Activated naive CD8-positive, alpha-beta T cell (primary cell): ENCODE measurements around the gene AXIN2.

Experiments
- H3K27ac Mint-ChIP-seq: one replicate; pipeline ENCODE4 v1.8.0; 2021; ENCODE audit warnings: mixed read lengths
- H3K27me3 Mint-ChIP-seq: one replicate; pipeline ENCODE4 v1.8.0; 2021; ENCODE audit warnings: mixed read lengths
- H3K36me3 Mint-ChIP-seq: one replicate; pipeline ENCODE4 v1.8.0; 2021; ENCODE audit warnings: mixed read lengths
- H3K4me1 Mint-ChIP-seq: one replicate; pipeline ENCODE4 v1.8.0; 2021; ENCODE audit warnings: low read depth, mixed read lengths
- H3K4me3 Mint-ChIP-seq: one replicate; pipeline ENCODE4 v1.8.0; 2021; ENCODE audit warnings: mild to moderate bottlenecking, mixed read lengths
- H3K9me3 Mint-ChIP-seq: one replicate; pipeline ENCODE4 v1.8.0; 2021; ENCODE audit warnings: low read depth, mixed read lengths

AXIN2 gene

GRCh38 chr17:65537845-65538674, 23.4 kb downstream of the AXIN2 start:
- no peak overlapping the region for H3K27ac Mint-ChIP-seq
- H3K4me1 Mint-ChIP-seq = peaks cover 34% of the 10 kb centered on the region
- H3K36me3 Mint-ChIP-seq = peaks cover 23% of the 10 kb centered on the region
- peak overlapping the region; percentile 20 for H3K4me3 Mint-ChIP-seq
- H3K9me3 Mint-ChIP-seq = no peaks in the 10 kb centered on the region
- H3K27me3 Mint-ChIP-seq = no peaks in the 10 kb centered on the region

DNA sequence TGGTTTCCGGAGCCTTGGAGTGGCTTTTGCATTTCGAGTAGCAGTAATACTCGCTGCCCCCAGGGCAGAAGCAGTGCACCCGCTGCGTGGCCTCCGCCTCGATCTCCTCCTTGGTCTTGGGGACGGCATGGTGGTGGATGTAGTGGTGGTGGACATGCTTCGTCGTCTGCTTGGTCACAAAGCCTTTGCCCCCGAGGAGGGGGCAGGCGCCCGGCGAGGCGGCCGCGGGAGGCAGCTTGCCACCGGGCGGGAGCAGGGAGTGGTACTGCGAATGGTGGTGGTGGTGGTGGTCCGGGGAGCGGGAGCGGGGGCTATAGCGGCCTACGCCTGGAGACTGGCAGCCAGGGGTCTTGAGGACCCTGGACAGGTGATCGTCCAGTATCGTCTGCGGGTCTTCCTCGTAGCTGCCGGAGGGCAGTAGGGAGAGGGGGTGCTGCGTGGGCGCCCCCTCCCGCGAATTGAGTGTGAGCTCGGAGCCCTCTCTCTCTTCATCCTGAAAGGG, 24.1 kb downstream of the AXIN2 start:
- H3K9me3 Mint-ChIP-seq = no peaks in the 10 kb centered on the region
- H3K27me3 Mint-ChIP-seq = no peaks in the 10 kb centered on the region
- H3K36me3 Mint-ChIP-seq = peaks cover 20% of the 10 kb centered on the region
- no peak overlapping the region for H3K4me3 Mint-ChIP-seq
- H3K27ac Mint-ChIP-seq = no peak overlapping the region
- H3K4me1 Mint-ChIP-seq = peaks cover 33% of the 10 kb centered on the region

DNA sequence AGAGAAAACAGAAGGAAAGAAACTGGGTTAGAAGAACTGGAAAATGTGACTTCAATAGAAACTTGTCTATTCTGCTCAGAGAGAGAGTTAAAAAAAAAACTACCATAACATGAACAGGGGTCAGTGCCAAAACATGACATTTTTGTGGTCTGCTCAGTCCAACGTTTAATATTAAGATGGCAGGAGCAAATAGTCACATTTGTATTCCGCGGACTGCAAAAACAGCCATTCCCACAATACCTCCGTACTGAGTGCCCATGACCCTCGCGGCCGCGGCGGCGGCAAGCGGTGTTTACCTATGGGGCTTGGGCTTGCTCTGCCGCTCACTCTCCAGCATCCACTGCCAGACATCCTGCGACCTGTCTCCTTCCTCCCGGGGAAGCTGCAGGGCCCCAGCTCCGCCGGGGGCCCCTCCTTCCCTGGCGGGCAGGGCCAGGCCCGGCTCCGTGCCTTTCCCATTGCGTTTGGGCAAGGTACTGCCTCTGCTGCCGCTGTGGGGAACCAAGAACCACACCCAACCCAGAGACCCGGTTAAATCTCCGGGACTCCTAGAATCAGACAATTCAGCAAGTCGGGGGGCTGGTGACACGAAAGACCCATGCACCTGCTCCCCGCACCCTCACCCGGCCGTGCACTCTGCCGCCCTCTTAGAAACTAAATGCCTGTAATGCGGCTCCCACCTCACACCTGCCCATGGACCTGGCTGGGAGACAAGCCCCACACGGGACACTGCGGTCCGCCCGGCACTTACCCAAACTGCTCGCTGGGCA, 24.7 kb downstream of the AXIN2 start:
- H3K9me3 Mint-ChIP-seq = no peaks in the 10 kb centered on the region
- no peaks in the 10 kb centered on the region for H3K27me3 Mint-ChIP-seq
- H3K4me1 Mint-ChIP-seq = peaks cover 39% of the 10 kb centered on the region
- H3K27ac Mint-ChIP-seq = no peak overlapping the region
- H3K36me3 Mint-ChIP-seq = peaks cover 20% of the 10 kb centered on the region
- no peak overlapping the region for H3K4me3 Mint-ChIP-seq

GRCh38 chr17:65535777-65536572, 25.5 kb downstream of the AXIN2 start:
- Mint-ChIP-seq H3K27me3 (no peaks in the 10 kb centered on the region), H3K27ac (no peak overlapping the region), H3K36me3 (peaks cover 14% of the 10 kb centered on the region), H3K4me3 (no peak overlapping the region), H3K9me3 (no peaks in the 10 kb centered on the region), H3K4me1 (peaks cover 39% of the 10 kb centered on the region)

GRCh38 chr17:65533852-65534457, 27.5 kb downstream of the AXIN2 start:
- Mint-ChIP-seq H3K9me3 (no peaks in the 10 kb centered on the region), H3K27ac (peak overlapping the region; percentile 23), H3K27me3 (no peaks in the 10 kb centered on the region), H3K4me3 (no peak overlapping the region), H3K36me3 (peaks cover 17% of the 10 kb centered on the region), H3K4me1 (peaks cover 24% of the 10 kb centered on the region)

- Mint-ChIP-seq H3K27ac (no peak overlapping the region), H3K9me3 (no peaks in the 10 kb centered on the region)
Measured at GRCh38 chr17:65533056-65533745, 28.2 kb downstream of the AXIN2 start.

DNA sequence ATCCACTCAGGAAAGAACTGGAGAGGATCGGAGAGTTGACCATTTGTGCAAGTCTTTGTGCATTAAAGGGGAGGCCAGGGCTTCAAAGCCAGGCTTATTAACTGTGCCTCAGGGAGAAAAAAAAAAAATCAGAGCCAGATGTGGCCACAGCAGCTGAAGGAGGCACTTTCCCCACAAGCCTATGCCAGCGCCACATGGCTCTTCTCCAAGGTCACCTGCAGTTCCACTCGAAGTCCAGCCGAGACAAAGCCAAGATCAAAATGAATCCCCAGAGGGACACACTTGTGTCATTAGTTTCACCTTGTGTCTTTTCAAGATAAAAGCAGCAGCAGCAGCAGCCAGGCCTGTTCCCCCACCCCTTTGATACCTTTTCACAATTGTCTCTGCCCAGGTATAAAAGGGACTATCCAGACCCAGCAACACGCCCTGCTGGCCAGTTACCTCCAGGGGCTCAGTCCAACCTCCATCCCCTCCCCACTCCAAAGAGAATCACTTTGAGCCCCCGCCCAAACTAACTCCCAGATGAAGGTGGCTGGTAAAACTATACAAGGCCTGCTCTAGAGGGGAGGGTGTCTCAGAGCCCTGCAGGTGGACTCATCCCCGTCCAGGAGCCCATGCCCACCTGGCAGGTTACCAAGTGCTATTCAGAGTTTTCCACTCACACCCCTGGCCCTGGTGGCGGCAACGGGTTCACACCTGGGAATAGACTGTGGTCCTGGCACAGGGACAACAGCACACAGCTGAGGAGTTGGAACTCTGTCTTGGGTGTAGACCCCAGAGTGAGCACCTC, 29.2 kb downstream of the AXIN2 start:
- Mint-ChIP-seq H3K9me3 (no peaks in the 10 kb centered on the region), H3K27me3 (no peaks in the 10 kb centered on the region), H3K27ac (peak overlapping the region; percentile 61), H3K4me1 (peaks cover 13% of the 10 kb centered on the region), H3K36me3 (peaks cover 20% of the 10 kb centered on the region), H3K4me3 (no peak overlapping the region)

More at GRCh38 chr17:65533056-65533745, 28.2 kb downstream of the AXIN2 start:
- Mint-ChIP-seq H3K4me3 (no peak overlapping the region), H3K4me1 (peaks cover 18% of the 10 kb centered on the region), H3K27me3 (no peaks in the 10 kb centered on the region), H3K36me3 (peaks cover 20% of the 10 kb centered on the region)

DNA sequence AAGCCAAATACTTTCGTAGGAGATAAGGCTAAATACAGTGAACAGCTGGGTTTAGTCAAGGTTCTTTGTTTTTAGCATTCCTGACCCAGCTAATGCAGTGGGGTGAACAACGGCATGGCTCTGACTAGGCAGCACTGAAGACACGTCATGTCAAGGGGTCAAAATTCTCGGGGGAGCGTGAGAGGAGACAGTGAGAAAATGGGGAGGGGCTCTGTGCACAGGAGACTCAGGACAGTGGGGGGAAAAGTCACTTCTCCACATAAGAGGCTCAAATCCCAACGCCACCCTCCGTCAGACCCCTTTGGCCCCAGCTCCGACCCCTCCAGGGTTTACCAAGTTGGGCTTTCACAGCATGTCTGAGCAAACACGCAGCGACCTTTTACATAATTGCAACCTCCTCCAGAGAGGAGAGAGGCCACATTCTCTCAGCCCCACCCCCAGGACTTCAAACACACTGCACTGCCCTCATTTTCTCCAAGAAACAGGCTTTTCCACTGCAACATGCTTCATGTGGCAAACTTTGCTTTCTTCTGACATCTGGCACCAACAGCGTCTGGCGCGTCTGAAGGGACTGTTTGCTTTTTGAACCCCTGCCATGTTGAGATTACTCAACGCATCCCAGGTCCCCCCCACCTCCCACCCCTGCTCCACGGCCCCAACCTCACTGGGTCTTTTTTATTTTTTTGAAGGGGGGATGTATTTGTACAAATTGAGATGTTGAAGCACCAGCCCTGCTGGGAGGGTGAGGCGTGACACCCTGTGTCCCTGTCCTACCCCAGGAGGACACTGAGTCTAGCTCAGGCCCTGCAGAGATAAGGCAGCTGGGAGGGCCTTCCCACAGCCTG, 30.0 kb downstream of the AXIN2 start:
- Mint-ChIP-seq H3K36me3 (peaks cover 20% of the 10 kb centered on the region), H3K9me3 (no peaks in the 10 kb centered on the region), H3K4me1 (peaks cover 13% of the 10 kb centered on the region), H3K27me3 (no peaks in the 10 kb centered on the region), H3K4me3 (no peak overlapping the region), H3K27ac (peak overlapping the region; percentile 61)

GRCh38 chr17:65530523-65531255, 30.8 kb downstream of the AXIN2 start:
- peaks cover 18% of the 10 kb centered on the region for H3K36me3 Mint-ChIP-seq
- no peaks in the 10 kb centered on the region for H3K9me3 Mint-ChIP-seq
- peak overlapping the region; percentile 54 for H3K27ac Mint-ChIP-seq
- peaks cover 13% of the 10 kb centered on the region for H3K4me1 Mint-ChIP-seq
- no peaks in the 10 kb centered on the region for H3K27me3 Mint-ChIP-seq
- H3K4me3 Mint-ChIP-seq = no peak overlapping the region

DNA sequence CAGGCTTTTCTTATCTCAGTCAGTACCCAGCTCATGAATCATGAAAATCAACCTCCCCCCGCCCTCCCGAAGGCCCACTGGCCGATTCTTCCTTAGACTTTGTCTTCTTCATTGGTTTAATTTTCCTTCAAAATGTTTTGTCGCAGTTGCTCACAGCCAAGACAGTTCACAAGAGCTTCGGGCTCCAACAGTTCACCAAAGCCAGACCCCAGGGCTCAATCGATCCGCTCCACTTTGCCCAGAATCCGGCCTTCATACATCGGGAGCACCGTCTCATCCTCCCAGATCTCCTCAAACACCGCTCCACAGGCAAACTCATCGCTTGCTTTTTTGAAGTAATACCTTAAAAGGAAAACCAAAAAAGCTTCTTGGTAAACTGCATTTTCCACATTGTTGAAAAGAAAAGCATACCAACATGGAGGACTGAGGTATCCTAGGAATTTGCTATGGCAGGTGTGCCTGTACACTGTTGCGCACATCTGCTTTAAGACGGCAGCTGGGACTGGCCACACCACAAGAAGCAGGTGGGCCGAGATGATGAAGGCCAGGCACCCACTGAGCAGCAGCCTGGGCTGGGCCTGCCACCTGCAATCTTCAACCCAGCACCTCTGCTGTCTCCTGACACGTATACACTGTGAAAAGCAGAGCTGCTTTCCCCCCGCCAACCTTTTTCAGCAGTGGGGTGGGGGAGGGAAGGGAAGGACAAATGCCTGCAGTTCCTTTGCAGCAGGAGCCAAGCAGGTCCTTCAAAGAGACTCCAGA, 31.5 kb downstream of the AXIN2 start:
- Mint-ChIP-seq H3K4me3 (no peak overlapping the region), H3K27ac (peak overlapping the region; percentile 68), H3K27me3 (no peaks in the 10 kb centered on the region), H3K4me1 (peaks cover 13% of the 10 kb centered on the region), H3K9me3 (no peaks in the 10 kb centered on the region), H3K36me3 (peaks cover 13% of the 10 kb centered on the region)

DNA sequence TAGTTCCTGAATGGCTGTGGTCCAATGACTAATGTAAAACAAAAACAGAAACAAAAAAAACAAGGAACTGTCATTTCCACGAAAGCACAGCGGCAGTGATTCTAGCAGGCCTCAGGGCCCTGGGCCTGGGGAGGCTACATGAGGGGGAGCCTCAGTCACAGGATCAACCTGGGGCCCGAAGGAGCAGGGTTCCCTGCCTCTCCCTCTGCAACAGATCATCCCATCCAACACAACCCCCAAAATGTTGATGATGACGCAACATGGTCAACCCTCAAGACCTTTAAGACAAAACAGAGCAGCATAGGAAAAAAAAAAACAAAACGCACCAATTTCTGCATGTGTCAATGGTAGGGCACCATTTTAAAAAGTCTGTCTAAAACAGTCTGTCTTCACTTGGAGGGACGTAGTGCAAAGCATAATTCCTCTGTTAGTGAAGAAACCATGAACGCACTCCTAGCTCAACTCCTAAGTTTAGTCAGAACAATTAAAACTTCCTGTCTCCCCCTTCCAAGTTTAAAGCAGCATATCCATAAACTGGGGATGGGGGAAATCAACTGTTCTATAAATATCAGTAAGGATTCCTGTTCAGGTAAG, 32.3 kb downstream of the AXIN2 start:
- Mint-ChIP-seq H3K9me3 (no peaks in the 10 kb centered on the region), H3K27ac (no peak overlapping the region), H3K4me1 (peaks cover 18% of the 10 kb centered on the region), H3K27me3 (no peaks in the 10 kb centered on the region), H3K36me3 (peaks cover 13% of the 10 kb centered on the region), H3K4me3 (no peak overlapping the region)
